CD4-positive, alpha-beta T cell treated with Interleukin-2 at 100 ng/mL for 4 hours (primary cell): ENCODE measurements around the gene PGAP2.
A peak's percentile ranks its signal among the peaks of the same experiment; 100 is the strongest.
"Not testable (repeated sequence)": the region's sequence is repeated elsewhere in the genome, so short reads cannot be mapped to it uniquely, and the experiment has no call there.

Experiments
- DNase-seq: peaks from one replicate; pipeline ENCODE4 v3.0.0-alpha.2; 2020; ENCODE audit warnings: low spot score

PGAP2 gene

DNA sequence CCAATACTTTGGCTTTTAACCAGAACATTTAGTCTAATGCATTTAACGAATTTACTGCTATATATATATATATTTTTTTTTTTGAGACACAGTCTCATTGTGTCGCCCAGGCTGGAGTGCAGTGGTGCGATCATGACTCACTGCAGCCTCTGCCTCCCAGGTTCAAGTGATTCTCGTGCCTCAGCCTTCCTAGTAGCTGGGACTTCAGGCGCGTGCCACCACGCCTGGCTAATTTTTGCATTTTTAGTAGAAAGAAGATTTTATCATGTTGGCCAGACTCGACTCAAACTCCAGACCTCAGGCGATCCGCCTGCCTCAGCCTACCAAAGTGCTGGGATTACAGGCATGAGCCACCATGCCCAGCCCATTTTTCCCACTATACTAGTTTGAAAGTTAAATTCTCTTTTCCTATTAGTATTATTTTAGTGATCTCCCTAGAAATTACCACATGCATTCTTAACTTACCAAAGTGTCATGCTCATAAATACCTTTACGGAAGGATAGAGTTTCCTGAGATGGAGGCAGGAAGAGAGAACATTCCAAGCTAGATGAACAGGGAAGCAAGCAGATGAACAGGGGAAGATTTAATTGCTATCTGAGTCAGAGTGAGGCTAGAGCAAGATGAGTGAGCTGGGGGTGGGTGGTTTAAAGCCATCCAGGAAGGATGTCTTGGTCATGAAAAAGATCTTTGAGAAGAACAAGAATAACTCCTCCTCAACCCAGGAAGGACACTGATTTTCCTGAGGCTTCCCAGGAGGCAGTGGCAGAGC, 4.4 kb upstream of the PGAP2 start:
- DNase-seq = no peak

GRCh38 chr11:3808861-3809623, 682 bp downstream of the PGAP2 start:
- peak; percentile 66 for DNase-seq

DNA sequence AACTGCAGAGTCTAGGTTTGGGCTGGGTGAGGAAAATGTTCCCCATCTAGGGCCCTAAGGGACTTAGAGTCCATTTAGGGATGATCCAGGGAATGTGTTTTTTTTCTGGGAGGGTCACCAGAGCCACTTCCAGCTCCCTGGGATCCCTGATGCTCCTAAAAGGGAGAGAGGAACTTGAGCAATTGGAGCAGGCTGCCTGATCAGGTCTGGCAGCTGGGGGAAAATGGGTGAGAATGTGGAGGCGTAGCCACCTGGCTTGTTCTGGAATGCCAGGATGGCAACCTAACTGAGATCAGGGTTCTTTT, 1.2 kb downstream of the PGAP2 start:
- no peak for DNase-seq

- DNase-seq = no peak
Measured at GRCh38 chr11:3810446-3810845, 2.1 kb downstream of the PGAP2 start.

DNA sequence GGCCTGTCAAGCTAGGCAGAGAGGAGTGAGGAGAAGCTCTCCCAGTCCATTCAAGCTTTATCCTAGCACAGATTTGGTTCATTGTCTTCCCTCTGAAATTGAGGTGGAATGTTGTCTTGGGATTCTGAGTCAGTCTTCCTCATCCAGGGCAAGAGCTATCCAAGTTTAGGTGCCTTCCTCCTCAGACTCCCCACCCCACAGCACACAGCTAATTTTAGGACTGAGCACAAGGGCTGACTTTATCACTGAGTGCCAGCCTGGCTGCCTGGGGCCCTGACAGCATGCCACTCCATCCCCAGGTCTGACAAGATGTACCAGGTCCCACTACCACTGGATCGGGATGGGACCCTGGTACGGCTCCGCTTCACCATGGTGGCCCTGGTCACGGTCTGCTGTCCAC, 2.6 kb downstream of the PGAP2 start:
- no peak for DNase-seq

GRCh38 chr11:3814832-3815231, 6.5 kb downstream of the PGAP2 start:
- DNase-seq = not testable (repeated sequence)

DNA sequence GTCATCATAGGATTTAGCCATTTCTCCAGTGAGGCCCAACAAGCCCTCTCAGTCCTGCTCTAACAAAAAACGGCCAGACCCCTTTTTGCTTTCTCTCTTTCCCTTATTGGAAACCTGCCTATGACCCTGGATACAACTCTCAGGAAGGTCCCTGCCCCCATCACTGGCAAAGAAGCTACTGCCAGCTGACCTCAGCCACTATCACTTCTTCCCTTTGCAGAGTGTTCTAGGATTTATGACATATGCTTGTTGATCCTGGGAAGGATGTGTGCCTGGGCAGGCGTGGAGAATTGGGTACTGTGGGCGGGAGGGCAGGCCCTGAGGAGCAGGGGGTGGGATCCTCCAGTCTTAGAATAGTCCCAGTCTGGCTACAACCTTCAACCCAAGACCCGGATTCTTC, 7.5 kb downstream of the PGAP2 start:
- no peak for DNase-seq

- DNase-seq = no peak
Measured at GRCh38 chr11:3816673-3817072, 8.3 kb downstream of the PGAP2 start.

- no peak for DNase-seq
Measured at GRCh38 chr11:3817181-3817800, 8.9 kb downstream of the PGAP2 start.

DNA sequence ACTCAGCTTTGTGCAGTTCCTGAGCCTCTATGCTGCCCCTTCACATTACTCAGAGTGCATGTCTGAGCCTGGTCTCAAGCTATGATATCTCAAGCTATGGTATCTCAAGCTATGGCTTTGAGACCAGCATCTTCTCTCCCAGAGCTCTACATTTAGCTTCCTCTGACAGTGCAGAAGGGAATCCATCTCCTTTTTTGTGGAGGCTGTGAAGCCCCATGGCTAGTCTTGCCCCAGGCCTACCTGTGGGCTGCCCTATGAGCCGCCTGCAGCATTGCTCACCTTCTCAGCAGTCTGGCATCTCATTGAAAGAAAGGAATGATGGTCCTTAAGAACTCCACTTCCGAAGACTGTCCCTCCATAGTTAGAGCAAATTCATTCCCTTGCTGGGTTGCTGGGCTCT, 12.6 kb downstream of the PGAP2 start:
- no peak for DNase-seq

- no peak for DNase-seq
Measured at GRCh38 chr11:3822312-3822711, 14.0 kb downstream of the PGAP2 start.

DNA sequence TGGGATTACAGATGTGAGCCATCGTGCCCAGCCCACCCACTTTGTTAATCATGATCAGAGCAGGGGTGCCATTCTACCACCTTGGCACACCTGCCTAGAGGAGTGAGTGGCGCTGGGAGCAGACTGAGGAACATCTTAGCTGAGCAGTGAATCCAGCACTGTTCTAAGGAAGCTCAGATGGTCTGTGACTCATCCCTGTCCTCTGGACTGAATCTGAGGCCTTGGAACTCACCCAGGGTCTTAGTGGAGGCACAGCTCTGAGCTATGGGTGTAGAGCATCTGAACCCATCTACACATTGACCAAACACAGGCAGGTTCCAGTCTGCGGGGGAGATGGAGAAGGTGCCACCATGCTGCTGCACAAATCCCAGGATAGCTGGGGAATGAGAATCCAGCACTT, 14.9 kb downstream of the PGAP2 start:
- DNase-seq = no peak

DNA sequence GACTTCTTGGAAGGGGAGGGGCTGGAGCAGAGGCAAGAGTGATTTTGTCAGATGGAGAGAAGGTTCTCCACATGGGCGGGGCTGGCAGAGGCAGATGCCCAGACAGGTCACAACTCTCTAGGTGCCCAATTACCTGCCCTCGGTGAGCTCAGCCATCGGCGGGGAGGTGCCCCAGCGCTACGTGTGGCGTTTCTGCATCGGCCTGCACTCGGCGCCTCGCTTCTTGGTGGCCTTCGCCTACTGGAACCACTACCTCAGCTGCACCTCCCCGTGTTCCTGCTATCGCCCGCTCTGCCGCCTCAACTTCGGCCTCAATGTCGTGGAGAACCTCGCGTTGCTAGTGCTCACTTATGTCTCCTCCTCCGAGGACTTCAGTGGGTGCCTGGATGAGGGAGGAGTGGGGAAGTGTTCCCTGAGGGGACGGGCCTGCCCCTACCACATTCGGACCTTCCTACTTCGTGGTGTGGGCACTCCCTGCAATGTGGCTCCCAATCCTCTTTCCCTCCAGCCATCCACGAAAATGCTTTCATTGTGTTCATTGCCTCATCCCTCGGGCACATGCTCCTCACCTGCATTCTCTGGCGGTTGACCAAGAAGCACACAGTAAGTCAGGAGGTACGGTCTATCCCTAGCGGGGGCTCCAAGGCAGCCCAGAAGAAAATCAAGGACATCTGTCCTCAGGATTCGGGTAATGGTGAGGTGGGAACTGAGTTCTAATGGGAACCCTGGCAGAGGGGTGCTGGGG, 15.6 kb downstream of the PGAP2 start:
- no peak for DNase-seq

- DNase-seq = peak; percentile 86
Measured at GRCh38 chr11:3824714-3825472, 16.5 kb downstream of the PGAP2 start.

DNA sequence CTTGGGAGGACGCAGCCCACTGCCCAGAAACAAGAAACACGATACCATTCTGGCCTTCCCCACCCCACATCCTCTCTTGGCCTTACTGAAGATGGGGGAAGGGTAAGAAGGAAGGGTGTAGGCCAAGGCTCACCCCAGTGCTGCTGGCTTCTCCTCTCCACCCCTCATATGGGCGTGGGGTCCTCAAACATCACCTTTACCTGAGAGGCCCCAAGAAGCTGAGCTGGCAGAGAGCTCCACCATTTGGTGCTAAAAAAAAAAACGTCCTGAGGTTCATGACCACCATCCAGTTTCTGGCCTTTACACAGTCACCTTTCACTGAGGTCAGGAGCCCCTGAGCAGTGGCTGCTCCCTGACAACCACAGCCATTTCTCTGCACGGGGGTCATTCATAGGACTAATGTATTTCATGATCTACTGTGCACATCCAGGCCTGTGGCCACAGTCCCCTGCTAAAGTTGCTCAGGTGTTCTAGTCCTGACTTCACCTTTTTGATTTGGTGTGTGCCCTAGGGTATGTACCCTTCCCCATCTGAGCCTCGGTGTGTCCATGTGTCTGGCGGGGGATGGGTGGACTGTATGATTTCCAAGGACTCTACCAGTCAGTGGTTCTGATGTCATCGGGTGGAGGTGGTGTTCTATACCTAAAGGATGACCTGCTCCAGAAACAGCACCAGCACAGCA, 17.3 kb downstream of the PGAP2 start:
- DNase-seq = no peak

DNA sequence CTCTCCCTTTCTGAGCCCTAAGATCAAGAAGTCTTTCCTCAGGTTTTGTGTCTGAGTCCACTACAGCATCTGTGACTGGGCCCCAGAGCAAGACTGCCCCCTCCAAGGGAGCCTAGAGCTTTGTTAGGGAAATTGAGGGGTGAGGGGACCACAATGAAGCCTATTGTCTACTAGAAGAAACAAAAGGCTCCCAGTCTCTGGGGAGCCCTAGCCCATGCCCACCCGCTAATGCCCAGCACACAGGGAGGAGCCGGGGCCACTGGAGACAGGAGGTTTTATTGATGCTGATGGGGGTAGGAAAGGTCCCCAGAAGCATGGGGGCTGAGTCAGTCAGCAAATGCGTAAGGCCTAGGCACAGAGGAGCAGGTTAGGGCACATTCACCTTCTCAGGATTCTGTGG, 18.4 kb downstream of the PGAP2 start:
- no peak for DNase-seq

DNA sequence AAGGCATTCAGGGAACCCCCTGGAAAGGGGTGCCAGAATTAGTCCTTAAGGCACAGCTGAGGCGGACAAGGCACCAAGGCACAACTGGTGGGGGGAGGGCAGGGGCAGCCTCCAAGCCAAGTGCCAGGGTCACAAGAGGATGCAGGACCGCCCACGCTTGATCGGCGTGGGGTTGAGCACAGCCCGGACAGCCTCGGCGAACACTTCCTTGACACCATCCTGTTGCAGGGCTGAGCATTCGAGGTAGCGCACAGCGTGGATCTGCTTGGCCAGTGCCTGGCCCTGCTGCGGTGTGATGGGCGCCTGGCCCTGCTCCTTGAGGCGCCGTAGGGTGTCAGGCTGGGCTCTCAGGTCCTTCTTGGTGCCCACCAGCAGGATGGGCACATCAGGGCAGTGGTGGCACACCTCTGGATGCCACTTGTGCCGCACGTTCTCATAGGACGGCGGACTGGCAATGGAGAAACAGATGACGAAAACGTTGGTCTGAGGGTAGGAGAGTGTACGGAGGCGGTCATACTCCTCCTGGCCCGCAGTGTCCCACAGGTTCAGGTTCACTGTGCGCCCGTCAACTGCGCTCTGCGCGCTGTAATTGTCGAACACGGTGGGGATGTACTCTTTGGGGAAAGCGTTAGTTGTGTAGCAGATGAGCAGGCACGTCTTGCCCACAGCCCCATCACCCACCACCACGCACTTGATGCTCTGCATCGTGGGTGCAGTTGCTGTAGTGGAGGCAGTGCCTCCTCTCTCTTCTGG, 19.2 kb downstream of the PGAP2 start:
- DNase-seq = no peak

- no peak for DNase-seq
Measured at GRCh38 chr11:3830088-3830487, 21.7 kb downstream of the PGAP2 start.

DNA sequence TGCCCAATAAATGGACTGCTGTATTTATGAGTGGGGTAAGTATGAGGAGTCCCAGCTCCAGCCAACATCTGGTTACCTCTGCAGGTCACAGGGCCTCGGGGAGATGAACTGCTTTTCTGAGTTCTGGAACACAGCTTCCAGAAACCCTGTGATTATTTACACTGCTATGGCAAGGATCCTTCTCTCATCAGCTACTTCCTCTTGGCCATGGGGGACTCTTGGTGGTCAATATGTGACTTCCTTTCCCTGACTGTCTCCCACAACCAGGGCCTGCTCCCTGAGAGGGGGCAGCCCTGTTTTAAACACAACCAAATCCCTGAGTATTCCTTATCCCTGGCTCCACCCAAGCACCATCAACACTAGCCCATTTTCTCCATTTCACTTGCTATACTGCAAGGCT, 22.4 kb downstream of the PGAP2 start:
- DNase-seq = no peak

DNA sequence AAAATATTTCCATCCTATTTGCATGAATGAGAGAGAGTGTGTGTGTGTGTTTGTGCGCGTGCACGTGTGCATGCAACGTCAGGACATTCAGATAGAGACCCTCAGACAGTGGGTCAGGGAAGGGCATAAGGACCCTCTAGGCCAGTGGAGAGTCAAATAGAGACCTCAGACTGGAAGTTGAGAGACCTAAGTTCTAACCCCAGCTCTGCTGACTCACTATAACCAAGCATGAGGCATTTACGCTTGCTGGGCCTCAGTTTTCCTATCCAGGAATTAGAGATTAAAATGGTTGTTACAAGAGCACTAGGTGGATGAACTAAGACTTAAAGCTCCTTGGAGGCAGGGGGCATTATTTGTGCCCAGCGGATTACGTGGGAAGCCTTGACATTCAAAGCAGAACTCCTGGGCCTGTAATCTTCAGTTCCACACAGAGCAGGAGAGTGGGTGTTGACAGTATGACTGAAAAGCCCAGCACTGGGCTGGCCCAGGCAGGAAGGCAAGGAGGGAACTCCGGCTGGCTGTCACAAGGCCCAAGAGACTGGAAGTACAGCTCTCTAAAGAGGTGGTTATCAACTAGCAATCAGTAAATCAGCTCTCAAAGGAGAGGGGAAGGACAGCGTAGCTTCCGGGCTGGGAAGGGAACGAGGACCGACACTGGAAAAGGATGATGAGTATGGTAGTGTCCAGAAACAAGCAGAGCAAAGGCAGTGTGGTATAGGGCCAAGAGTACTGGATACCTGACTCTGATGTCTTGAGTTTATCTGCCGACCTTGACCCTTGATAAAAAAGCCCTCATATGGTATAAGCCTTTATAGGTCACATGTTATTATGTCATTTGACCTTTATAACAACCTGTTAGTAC, 23.2 kb downstream of the PGAP2 start:
- no peak for DNase-seq
